NB4 (cell line): ENCODE results near the gene SYT8.

ENCODE experiments used
- POLR2A ChIP-seq: IDR thresholded peaks from 2 replicates; pipeline ENCODE4 v1.6.1; 2011; ENCODE audit warnings: mild to moderate bottlenecking; ENCODE audit not compliant: insufficient read length; ENCODE audit errors: extremely low read depth
- TF ChIP-seq, protein P1 (sequence below): IDR thresholded peaks from one replicate; pipeline ENCODE4 v1.5.1; 2012; ENCODE audit warnings: low read depth, low read length

DNA sequence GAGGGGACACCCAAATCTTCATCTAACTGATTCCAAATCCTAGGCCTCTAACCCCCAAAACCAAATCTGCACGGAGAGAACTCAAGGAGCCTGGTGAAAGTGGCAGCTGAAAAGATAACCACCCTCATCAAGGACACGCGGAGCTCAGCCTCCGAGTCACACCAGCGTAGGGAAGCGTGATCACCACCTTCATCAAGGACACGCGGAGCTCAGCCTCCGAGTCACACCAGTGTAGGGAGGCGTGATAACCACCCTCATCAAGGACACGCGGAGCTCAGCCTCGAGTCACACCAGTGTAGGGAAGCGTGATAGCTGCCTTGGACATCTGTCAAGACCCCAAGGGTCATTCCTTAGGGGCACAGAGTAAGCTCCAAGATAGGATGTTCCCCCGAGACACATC is 29.3 kb upstream of the SYT8 start:
- TF ChIP-seq, protein P1, sequence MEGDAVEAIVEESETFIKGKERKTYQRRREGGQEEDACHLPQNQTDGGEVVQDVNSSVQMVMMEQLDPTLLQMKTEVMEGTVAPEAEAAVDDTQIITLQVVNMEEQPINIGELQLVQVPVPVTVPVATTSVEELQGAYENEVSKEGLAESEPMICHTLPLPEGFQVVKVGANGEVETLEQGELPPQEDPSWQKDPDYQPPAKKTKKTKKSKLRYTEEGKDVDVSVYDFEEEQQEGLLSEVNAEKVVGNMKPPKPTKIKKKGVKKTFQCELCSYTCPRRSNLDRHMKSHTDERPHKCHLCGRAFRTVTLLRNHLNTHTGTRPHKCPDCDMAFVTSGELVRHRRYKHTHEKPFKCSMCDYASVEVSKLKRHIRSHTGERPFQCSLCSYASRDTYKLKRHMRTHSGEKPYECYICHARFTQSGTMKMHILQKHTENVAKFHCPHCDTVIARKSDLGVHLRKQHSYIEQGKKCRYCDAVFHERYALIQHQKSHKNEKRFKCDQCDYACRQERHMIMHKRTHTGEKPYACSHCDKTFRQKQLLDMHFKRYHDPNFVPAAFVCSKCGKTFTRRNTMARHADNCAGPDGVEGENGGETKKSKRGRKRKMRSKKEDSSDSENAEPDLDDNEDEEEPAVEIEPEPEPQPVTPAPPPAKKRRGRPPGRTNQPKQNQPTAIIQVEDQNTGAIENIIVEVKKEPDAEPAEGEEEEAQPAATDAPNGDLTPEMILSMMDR: no peak
- no peak for TF ChIP-seq POLR2A
